GM19463 (cell line): Measurements from ENCODE around the gene STAT4.

Source experiments
- ATAC-seq: cut with Tn5 transposase; IDR thresholded peaks from one replicate; pipeline ENCODE4 v1.9.1; 2021; ENCODE audit warnings: mild to moderate bottlenecking, moderate library complexity; ENCODE audit not compliant: unreplicated experiment

The STAT4 gene

GRCh38 chr2:191049728-191050639 is 100.8 kb downstream of the STAT4 start:
- peak; percentile 84 for ATAC-seq

DNA sequence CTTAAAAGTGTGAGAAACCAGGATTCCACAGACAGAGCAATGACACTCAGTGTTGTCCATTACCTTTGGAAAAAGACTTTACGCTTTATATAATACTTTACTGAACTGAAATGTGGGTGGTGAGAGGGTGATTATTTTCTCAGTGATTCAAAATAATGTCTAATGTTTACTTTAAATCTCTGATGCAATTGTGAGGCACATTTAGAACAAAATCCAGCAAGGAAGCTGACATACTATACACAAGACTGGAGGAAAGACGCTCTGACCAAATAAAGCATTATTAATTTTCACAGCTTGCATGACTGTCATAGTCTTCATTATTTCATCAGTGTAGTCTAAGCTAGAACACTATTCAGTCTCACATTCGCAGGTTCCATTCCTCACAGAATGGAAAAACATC is 102.7 kb downstream of the STAT4 start:
- no peak for ATAC-seq

DNA sequence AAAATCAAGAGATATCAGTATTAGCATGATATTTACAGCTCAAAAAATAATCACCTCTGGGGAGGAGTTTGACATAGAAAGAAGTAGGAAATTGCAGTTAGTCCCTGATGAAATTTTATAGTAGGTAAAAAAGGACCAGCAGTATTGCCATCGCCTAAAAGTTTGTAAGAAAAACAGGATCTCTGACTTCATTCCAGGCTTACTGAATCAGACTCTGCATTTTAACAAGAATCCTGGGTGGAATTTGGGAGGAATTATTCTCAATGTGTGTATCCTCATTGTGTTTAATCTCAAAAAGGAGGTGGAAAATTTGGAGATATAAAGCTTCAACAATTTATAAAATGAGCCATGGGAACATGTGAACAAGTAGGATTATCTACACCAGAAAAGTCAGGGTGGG is 105.7 kb downstream of the STAT4 start:
- no peak for ATAC-seq

DNA sequence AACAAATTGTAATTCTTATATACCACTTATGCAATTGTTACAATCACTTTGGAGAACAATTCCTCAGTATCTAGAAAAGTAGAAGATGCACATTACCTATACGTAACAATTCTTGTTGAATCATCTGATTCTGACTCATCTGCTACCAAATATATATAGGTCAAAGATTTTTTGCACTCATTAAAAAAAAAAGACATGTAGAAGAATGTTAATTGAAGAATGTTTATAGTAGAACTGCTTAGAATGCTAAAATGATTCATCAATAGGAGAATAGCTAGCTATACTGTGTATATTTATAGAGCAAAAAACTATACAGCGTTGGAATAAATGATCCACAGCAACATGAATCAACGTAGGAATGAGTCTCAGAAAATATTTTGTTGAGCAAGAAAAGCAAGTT is 107.4 kb downstream of the STAT4 start:
- ATAC-seq: no peak

DNA sequence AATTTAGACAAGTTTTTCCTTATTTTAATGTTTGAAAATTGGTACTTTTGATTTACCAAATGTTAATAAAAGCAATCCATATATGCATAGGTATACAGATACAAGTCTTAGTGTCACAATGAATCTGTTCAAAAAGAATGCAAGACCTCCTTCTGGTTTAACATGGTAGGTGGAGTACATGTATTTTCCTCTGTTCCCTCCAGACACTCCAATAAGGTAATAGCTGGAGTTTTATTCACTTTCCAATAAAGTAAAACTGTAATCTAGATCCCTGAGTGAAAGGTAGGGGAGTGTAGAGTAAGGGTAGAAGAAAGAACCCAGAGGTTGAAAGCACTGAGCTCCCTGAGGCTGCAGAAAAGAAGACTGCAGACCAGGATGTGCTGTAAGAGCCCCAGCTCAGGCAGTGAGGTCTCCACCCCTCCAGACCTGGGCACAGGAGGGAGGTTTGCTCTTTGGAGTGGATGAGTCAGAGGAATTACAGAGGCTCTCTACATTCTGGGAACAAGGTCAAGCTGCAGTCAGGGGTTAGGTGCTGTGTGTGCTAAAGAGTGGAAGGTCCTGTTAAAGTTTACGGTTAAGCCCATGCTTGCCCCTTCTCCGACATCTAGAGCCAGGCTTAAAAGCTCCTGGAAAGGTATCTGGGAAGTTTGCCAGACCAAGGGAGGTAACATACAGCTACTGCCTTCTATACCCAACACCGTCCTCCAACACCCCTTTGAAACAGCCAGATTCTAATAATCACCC is 109.2 kb downstream of the STAT4 start:
- no peak for ATAC-seq

- ATAC-seq: no peak
Measured at GRCh38 chr2:191039616-191040015, 111.2 kb downstream of the STAT4 start.

GRCh38 chr2:191038741-191039140 is 112.1 kb downstream of the STAT4 start:
- ATAC-seq: no peak

- ATAC-seq: no peak
Measured at GRCh38 chr2:191038241-191038725, 112.5 kb downstream of the STAT4 start.

- no peak for ATAC-seq
Measured at GRCh38 chr2:191037351-191037750, 113.4 kb downstream of the STAT4 start.

DNA sequence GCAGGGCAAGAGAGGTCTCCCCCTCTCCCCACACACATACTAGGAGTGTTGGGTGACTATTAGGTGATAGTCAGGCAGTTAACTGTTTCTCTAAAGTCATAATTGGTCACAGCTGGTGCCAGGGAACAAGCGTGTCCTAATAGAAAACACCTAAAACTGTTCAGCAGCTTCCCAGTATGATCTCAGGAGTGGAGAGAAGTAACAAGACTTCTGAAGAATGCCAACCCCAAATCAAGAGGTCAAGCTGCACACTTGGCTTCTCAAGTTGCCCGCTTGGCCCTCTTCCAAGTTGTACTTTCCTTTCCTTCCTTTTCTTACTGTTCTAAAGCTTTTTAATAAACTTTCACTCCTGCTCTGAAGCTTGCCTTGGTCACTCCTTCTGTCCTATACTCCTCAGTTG is 114.4 kb downstream of the STAT4 start:
- ATAC-seq: no peak

DNA sequence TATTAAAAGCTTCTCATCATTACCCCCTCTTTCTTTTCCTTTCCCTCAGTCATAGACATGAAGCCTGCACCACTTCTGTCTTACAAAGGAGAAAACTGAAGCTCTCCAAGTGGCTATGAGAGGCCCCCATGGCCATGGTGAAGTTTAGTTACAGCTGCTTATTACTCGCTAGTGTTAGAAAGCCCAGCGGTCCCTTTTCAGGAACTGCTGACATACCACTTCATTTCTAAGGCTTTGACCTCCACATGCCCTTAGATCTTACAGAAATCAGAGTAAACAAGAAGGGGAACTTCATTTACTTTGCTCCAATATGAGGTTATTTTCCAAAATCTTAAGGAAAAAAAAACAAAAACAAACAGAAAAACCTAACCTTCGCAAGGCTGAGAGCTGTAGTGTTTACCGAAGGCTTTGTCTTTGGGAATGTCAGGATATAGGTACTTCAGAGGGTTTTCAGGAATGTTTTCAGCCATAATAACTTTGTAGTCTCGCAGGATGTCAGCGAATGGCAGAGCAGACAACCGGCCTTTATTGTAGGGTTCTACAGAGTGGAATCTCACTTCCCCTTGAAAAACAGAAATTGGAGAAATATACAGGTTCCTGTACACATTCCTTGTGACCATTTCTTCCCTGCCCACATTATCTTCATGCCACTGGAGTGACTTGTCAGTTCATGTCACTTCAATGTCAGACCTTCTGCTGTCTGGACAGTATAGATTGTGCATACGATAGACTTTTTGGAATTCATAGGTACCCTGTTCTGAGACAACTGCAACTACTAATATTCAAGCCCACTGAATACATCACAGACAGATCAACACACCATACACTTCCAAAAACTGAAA is 118.0 kb downstream of the STAT4 start:
- ATAC-seq: no peak

DNA sequence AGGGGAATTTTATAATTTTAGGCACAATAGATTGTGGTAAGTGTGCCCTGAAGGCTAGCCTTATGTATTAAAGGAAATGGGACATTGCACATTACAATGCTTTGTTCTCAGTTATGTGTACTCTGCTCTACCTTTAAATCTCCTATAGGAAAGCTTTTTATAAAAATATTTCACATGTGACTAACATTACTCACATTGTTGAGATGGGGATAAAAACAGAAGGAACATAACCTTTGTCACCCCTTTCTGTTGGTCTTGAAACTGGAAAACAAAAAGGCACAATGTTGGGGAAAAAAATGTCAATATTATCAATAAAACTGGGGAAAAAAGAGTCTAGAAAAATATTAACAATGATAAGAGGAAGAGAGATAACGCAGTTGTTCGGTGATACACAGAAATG is 119.5 kb downstream of the STAT4 start:
- ATAC-seq: no peak

- peak; percentile 96 for ATAC-seq
Measured at GRCh38 chr2:191030521-191031154, 120.2 kb downstream of the STAT4 start.

- ATAC-seq: no peak
Measured at GRCh38 chr2:191029280-191029950, 121.4 kb downstream of the STAT4 start.

DNA sequence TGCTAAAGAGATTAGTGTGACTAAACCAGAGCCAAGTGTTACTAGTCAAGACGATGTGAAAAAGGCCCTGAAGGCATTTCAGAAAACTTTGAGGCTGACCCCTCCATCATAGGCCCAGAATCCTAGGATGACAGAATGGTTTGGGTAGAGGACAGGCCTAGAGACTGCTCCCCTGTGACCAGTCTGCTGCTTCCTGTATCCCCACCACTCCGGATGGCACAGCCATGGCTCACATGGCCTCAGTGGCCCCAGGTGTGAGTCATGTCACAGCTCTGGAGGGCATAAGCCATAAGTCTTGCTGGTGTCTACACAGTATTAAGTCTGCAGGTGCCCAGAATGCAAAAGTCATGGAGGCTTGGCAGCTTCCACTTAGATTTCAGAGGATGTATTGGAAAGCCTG is 124.4 kb downstream of the STAT4 start:
- no peak for ATAC-seq

DNA sequence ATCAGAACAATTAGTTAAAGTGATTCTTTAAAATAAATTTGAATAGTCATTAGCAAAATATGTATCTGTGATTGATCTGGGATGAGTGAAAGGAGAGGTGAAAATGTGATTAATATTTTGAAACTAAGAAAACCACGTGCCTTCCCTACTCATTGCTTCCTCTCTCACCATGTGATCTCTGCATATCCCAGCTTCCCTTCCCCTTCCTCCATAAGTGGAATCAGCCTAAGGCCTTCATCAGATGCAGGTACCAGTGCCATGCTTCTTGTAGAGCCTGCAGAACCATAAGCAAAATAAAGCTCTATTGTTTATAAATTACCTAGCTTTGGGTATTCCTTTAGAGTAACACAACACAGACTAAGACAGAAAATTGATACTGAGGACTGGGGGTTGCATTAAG is 125.7 kb downstream of the STAT4 start:
- no peak for ATAC-seq

DNA sequence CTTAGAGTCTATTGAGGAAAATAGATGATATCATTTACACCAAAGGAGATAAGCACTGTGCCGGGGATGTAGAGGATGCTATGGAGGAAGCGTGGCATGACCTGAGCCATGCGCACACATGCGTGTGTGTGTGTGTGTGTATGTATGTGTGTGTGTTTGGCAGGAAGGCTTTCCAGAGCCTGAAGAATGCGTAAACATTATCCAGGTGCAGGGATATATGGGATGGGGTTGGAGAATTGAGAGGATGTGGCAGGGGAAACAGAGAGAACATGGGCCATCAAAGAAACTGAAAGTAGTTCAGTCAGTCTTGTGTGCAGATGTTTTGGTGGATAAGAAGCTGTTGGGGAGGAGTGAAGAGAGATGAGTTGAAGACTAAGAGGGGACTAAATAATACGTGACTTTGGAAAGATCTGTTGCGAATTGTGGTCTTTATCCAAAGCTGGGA is 127.5 kb downstream of the STAT4 start:
- ATAC-seq: no peak

DNA sequence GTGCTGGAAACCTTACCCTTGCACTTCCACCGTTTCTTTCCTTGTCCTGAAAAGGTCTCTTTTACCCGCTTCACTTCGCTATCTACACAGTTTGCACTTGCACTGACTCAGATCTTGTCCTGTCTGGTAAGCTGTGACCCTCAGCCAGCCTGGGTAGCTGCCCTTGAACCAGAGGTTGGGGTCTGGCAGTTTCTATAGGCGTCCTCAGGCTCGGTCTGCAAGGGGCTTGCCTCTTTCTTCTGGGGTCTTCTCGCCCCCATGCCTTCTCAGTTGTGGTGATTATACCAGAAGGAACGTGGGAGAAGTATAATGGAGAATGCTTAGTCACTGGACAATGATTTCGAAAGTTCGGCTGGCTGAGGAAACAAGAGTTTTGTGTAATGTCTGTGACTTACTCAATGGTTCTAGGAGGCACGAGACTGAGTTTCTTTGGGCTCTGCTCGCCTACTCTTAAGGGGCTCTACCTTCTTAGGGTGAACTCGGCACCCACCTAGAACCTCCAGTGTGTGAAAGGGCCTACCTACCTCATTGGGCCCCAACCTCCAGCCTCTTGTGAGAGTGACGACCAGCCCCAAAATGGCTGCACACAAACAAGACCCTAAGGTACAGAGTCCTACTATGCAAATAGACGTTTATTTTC is 129.9 kb downstream of the STAT4 start:
- ATAC-seq: peak; percentile 9

DNA sequence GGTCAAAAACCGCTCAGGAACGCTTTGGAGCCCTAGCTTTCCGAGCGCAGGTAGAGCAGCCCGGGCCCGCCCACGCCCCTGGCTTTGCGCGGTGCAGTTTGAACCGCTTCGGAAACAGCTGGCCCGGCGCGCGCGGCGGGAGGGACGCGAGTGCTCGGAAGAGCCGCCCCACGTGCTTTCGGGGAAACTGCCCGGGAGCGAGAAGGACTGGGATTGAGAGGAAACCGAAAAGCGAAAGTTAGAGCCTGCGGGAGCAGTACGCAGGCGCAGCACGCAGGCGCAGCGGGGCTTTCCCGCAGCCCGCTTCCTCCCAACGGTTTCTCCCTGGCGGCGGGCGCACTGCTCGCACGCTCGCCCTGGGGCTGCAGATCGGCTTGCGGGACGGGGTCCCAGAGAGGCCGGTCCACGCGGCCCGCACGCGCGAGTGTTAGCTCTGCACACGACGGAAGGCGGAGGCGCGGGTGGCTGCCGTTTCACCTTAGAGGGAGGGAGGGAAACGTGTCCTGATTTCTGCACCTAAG is 130.5 kb downstream of the STAT4 start:
- peak; percentile 61 for ATAC-seq
